ENCODE results near the gene GSS. TPM values are rescaled to one million over a fixed set of nuclear protein-coding genes. Genes with fewer than 3 reads are reported as not detected.

GSS gene
- total RNA-seq, 1 donor from 2014 or later = 48.3 TPM

GRCh38 chr20:35002426-35003210, 47.0 kb upstream of the GSS start:
- H3K9me3 Mint-ChIP-seq (ENCODE audit: unreplicated experiment) = no peaks in the 10 kb centered on the region
- no peak for DNase-seq (ENCODE audit: low spot score)
- peaks cover 4% of the 10 kb centered on the region for H3K4me1 Mint-ChIP-seq (ENCODE audit: unreplicated experiment)
- H3K36me3 Mint-ChIP-seq (ENCODE audit: low read depth, unreplicated experiment) = peaks cover 42% of the 10 kb centered on the region
- H3K27ac Mint-ChIP-seq (ENCODE audit: unreplicated experiment) = no peak overlapping the region
- peaks cover 12% of the 10 kb centered on the region for H3K27me3 Mint-ChIP-seq (ENCODE audit: unreplicated experiment)
- H3K4me3 Mint-ChIP-seq (ENCODE audit: unreplicated experiment) = peak overlapping the region; percentile 49
- TF ChIP-seq CTCF (IDR thresholded peaks at IDR 0.05; ENCODE audit: unreplicated experiment) = no peak

GRCh38 chr20:35001596-35002362, 46.2 kb upstream of the GSS start:
- no peak for DNase-seq (ENCODE audit: low spot score)
- Mint-ChIP-seq H3K36me3 (ENCODE audit: low read depth, unreplicated experiment) (peaks cover 43% of the 10 kb centered on the region), H3K27me3 (ENCODE audit: unreplicated experiment) (peaks cover 14% of the 10 kb centered on the region), H3K9me3 (ENCODE audit: unreplicated experiment) (no peaks in the 10 kb centered on the region), H3K4me3 (ENCODE audit: unreplicated experiment) (peak overlapping the region; percentile 49), H3K4me1 (ENCODE audit: unreplicated experiment) (peaks cover 5% of the 10 kb centered on the region), H3K27ac (ENCODE audit: unreplicated experiment) (no peak overlapping the region)
- TF ChIP-seq CTCF (IDR thresholded peaks at IDR 0.05; ENCODE audit: unreplicated experiment) = no peak

- Mint-ChIP-seq H3K4me3 (ENCODE audit: unreplicated experiment) (no peak overlapping the region), H3K4me1 (ENCODE audit: unreplicated experiment) (peaks cover 5% of the 10 kb centered on the region), H3K27me3 (ENCODE audit: unreplicated experiment) (peaks cover 17% of the 10 kb centered on the region), H3K27ac (ENCODE audit: unreplicated experiment) (no peak overlapping the region), H3K9me3 (ENCODE audit: unreplicated experiment) (no peaks in the 10 kb centered on the region), H3K36me3 (ENCODE audit: low read depth, unreplicated experiment) (peaks cover 46% of the 10 kb centered on the region)
- TF ChIP-seq CTCF (IDR thresholded peaks at IDR 0.05; ENCODE audit: unreplicated experiment) = no peak
- DNase-seq (ENCODE audit: low spot score) = no peak
These were observed 45.5 kb upstream of the GSS start for GRCh38 chr20:35000922-35001595.

- DNase-seq (ENCODE audit: low spot score) = no peak
- no peak overlapping the region for H3K27ac Mint-ChIP-seq (ENCODE audit: unreplicated experiment)
- no peaks in the 10 kb centered on the region for H3K9me3 Mint-ChIP-seq (ENCODE audit: unreplicated experiment)
- H3K4me3 Mint-ChIP-seq (ENCODE audit: unreplicated experiment) = peak overlapping the region; percentile 56
- peaks cover 18% of the 10 kb centered on the region for H3K27me3 Mint-ChIP-seq (ENCODE audit: unreplicated experiment)
- no peak for TF ChIP-seq CTCF (IDR thresholded peaks at IDR 0.05; ENCODE audit: unreplicated experiment)
- peaks cover 5% of the 10 kb centered on the region for H3K4me1 Mint-ChIP-seq (ENCODE audit: unreplicated experiment)
- H3K36me3 Mint-ChIP-seq (ENCODE audit: low read depth, unreplicated experiment) = peaks cover 46% of the 10 kb centered on the region
These were observed 44.8 kb upstream of the GSS start for GRCh38 chr20:35000311-35000921.
